Ovary (tissue), 9 donors: ENCODE results near the gene ANKRD35. TPM values are rescaled to one million over a fixed set of nuclear protein-coding genes. Genes with fewer than 3 reads are reported as not detected.
"Not testable (repeated sequence)": the region's sequence is repeated elsewhere in the genome, so short reads cannot be mapped to it uniquely, and the experiment has no call there.

Experiments
- DNase-seq, 5 donors: peaks; one replicate each; pipeline ENCODE4 v3.0.0-alpha.2; 2019 to 2020
- H3K27ac ChIP-seq, 2 donors: fragments of 200-600 bp; one replicate each; pipeline versions ENCODE4 v1.5.1 to v1.8.0; 2019 to 2022
- H3K27me3 ChIP-seq: fragments of 200-600 bp; one replicate; pipeline ENCODE4 v1.8.0; 2022
- H3K36me3 ChIP-seq: fragments of 200-600 bp; sonication (generic); one replicate; pipeline ENCODE4 v1.5.1; 2019
- H3K4me1 ChIP-seq: one replicate; pipeline ENCODE4 v1.8.1; 2013; ENCODE audit warnings: mild to moderate bottlenecking, moderate library complexity; ENCODE audit not compliant: insufficient read depth
- H3K4me3 ChIP-seq: fragments of 200-600 bp; sonication (generic); one replicate; pipeline ENCODE4 v1.5.1; 2017
- H3K9me3 ChIP-seq, 2 donors: fragments of 200-600 bp in 1 of 2; sonication (generic) in 1 of 2; one replicate each; pipeline versions ENCODE4 v1.5.1 to v1.8.1; 2013 to 2019; ENCODE audit warnings: mild to moderate bottlenecking in 1 of 2, moderate library complexity in 1 of 2
- EP300 ChIP-seq: sonication (generic); formaldehyde crosslinking; IDR thresholded peaks from one replicate; pipeline ENCODE4 v1.6.1; 2017; ENCODE audit warnings: antibody characterized with exemption
- POLR2A ChIP-seq: fragments of 450-650 bp; IDR thresholded peaks from one replicate; pipeline ENCODE4 v1.6.1; 2017; ENCODE audit warnings: antibody characterized with exemption, mild to moderate bottlenecking, moderate library complexity
- WGBS, 3 donors: extraction: QIAGEN DNeasy Blood & Tissue Kit in 1 of 3; methylation state at CpG; one replicate each; pipeline versions ENCODE4 v1.1.5 to v1.1.7; 2013 to 2017; 5-methylcytosine and 5-hydroxymethylcytosine counted together
- intact Hi-C, 4 donors: fragments of 100-400 bp; cut with DNase I; formaldehyde crosslinking; loops; one replicate each; pipeline versions ENCODE4 v1.11.0 to v1.15.1; 2022 to 2023
- microRNA-seq, 3 donors: library from miRNA; unstranded; fragments of <30 nt; microRNA quantifications; one replicate each; pipeline versions ENCODE4 to v1.2.0, GENCODE V29; 2019 to 2020
- polyA plus RNA-seq, 2 donors: library from polyadenylated mRNA; stranded (reverse); fragments of 200-250 nt in 1 of 2; fragments of 350-450 nt in 1 of 2; fragmentation: Illumina TruSeq in 1 of 2; extraction: RNeasy Lipid Tissue Mini Kit (QIAGEN cat#74804) in 1 of 2; gene quantifications; one replicate each; pipeline ENCODE4 v1.2.3, GENCODE V29; 2013 to 2014
- small RNA-seq: library from RNA; depleted of rRNA; stranded (forward); fragments of <200 nt; gene quantifications from one replicate; pipeline ENCODE3, GENCODE V24; 2016
- total RNA-seq, 7 donors: library from RNA; depleted of rRNA in 2 of 7; stranded (reverse); fragments of >200 nt in 2 of 7; fragmentation: NEBNext Ultra II Directional in 3 of 7; extraction: Animal tissue kit (Norgen Biotek cat#: 25700) in 3 of 7; gene quantifications; one replicate each; pipeline versions ENCODE4 v1.1.0 to v1.2.4, GENCODE V29; 2016 to 2023
- donor health status: DM: no; HTN: no; CAD: no; lungs with moderate emphysema.
- donor health status: DM: no; HTN: no; CAD: no.
- donor health status: Bipolar disorder and iron deficiency.
- donor health status: DM: yes; HTN: yes; CAD: no.
- donor health status: DM: no; HTN: no; CAD: no.
- donor health status: DM: yes; HTN: yes; CAD: no.

Gene ANKRD35
- total and polyA plus RNA-seq, 9 donors = 2.1 to 6.5 (median 2.8) TPM

GRCh38 chr1:145824499-145824842 is 61.2 kb downstream of the ANKRD35 start:
- no peak for DNase-seq
- WGBS, 3 donors = 0 to 1% (median 0%) methylated on average over 7 of the region's 7 CpGs
- Histone ChIP-seq H3K27ac (peak overlapping the region; percentile 81 to 87), H3K27me3 (no peaks in the 10 kb centered on the region), H3K36me3 (no peaks in the 10 kb centered on the region), H3K9me3 (no peaks in the 10 kb centered on the region), H3K4me3 (peak overlapping the region; percentile 93), H3K4me1 (peaks cover 3% of the 10 kb centered on the region)
- intact Hi-C loops = no loop called here
- no peak for TF ChIP-seq POLR2A

- Histone ChIP-seq H3K4me3 (peak within 1 kb of the TSS; percentile 93), H3K4me1 (peaks cover 3% of the 10 kb centered on the region), H3K27ac (peak within 1 kb of the TSS; percentile 81 to 87), H3K27me3 (no peaks in the 10 kb centered on the region), H3K9me3 (no peaks in the 10 kb centered on the region), H3K36me3 (no peaks in the 10 kb centered on the region)
- DNase-seq = peak; percentile 88 to 92 (median 89)
- TF ChIP-seq EP300 (no peak), POLR2A (peak; percentile 79)
- WGBS, 3 donors = 0 to 1% (median 0%) methylated on average over 52 to 89 of the region's 89 CpGs
- intact Hi-C loops = no loop called here
Measured at GRCh38 chr1:145823565-145824498, 61.8 kb downstream of the ANKRD35 start, which contains the start of the genes POLR3C and RNF115. Gene POLR3C (plus strand): TSS chr1:145824200. CDS start chr1:145825777, 1,577 bp downstream. Gene RNF115 (minus strand): TSS chr1:145824095. CDS start chr1:145823873, 222 bp downstream.

GRCh38 chr1:145822779-145823331 is 62.8 kb downstream of the ANKRD35 start:
- H3K4me3 ChIP-seq, H3K4me1 ChIP-seq, intact Hi-C loops, DNase-seq, H3K36me3 ChIP-seq, H3K27me3 ChIP-seq, H3K9me3 ChIP-seq, H3K27ac ChIP-seq: not testable (repeated sequence)
- WGBS, 3 donors = 0% methylated on average over 1 of the region's 16 CpGs; no CpG with 5 or more reads in 2 of the 3 donors

- DNase-seq, H3K4me1 ChIP-seq, intact Hi-C loops, H3K36me3 ChIP-seq, H3K27ac ChIP-seq, H3K27me3 ChIP-seq, H3K9me3 ChIP-seq, H3K4me3 ChIP-seq: not testable (repeated sequence)
- 79 to 89% (median 88%) methylated on average over 2 to 4 of the region's 6 CpGs for WGBS, 3 donors
Measured at GRCh38 chr1:145818095-145818494, 67.6 kb downstream of the ANKRD35 start.

Small RNA genes lying within 50 kb of the gene (microRNA-seq; reads per million reads assigned to microRNA genes)
- gene MIR6736 = 0 to 0.18 (median 0.16) reads per million in 3 donors

Small RNA genes lying within 50 kb of the gene (small RNA-seq; reads per million reads assigned to genes)
- gene MIR6736 = not detected

Other genes starting within 250 kb of the ANKRD35 start
- 1 to 10 TPM in 1 of 7 donors, under 1 TPM in 4, not detected in 2; 0.36 to 2.0 (median 0.83) TPM for gene PDZK1, start 178.5 kb downstream of the ANKRD35 start, total RNA-seq
- gene PDZK1, start 178.5 kb downstream of the ANKRD35 start, polyA plus RNA-seq = 10 to 100 TPM in 1 of 2 donors, under 1 TPM in 1; 0.21 to 13.4 TPM
- under 1 TPM in 3 of 7 donors, not detected in 4; 0.15 to 0.25 (median 0.20) TPM for gene CD160, start 166.4 kb downstream of the ANKRD35 start, total RNA-seq
- gene CD160, start 166.4 kb downstream of the ANKRD35 start, polyA plus RNA-seq = 1 to 10 TPM in 1 of 2 donors, under 1 TPM in 1; 0.10 to 1.9 TPM
- 10 to 100 TPM in 6 of 7 donors, 1 to 10 TPM in 1; 9.9 to 15.5 (median 12.2) TPM for gene RNF115, start 61.8 kb downstream of the ANKRD35 start, total RNA-seq
- gene RNF115, start 61.8 kb downstream of the ANKRD35 start, polyA plus RNA-seq = 10 to 100 TPM in 1 of 2 donors, 1 to 10 TPM in 1; 7.8 to 27.9 TPM
- 10 to 100 TPM; 25.8 to 32.5 (median 27.0) TPM for gene POLR3C, start 61.7 kb downstream of the ANKRD35 start, total RNA-seq
- 10 to 100 TPM; 21.1 to 41.9 TPM for gene POLR3C, start 61.7 kb downstream of the ANKRD35 start, polyA plus RNA-seq
- 1 to 10 TPM; 2.3 to 5.1 (median 2.9) TPM for gene NUDT17, start 40.2 kb downstream of the ANKRD35 start, total RNA-seq
- gene NUDT17, start 40.2 kb downstream of the ANKRD35 start, polyA plus RNA-seq = 1 to 10 TPM; 3.9 to 4.8 TPM
- 10 to 100 TPM; 22.9 to 64.1 (median 40.1) TPM for gene PIAS3, start 26.8 kb downstream of the ANKRD35 start, total RNA-seq
- 10 to 100 TPM; 30.5 to 33.8 TPM for gene PIAS3, start 26.8 kb downstream of the ANKRD35 start, polyA plus RNA-seq
- gene ITGA10, start 24.2 kb upstream of the ANKRD35 start, total RNA-seq = 1 to 10 TPM; 1.5 to 4.8 (median 2.8) TPM
- gene ITGA10, start 24.2 kb upstream of the ANKRD35 start, polyA plus RNA-seq = 1 to 10 TPM; 2.5 to 4.5 TPM
- 10 to 100 TPM; 18.2 to 30.3 (median 26.9) TPM for gene PEX11B, start 32.9 kb upstream of the ANKRD35 start, total RNA-seq
- gene PEX11B, start 32.9 kb upstream of the ANKRD35 start, polyA plus RNA-seq = 10 to 100 TPM; 22.1 to 44.4 TPM
- 100 to 1,000 TPM in 6 of 7 donors, 10 to 100 TPM in 1; 84.4 to 127 (median 113) TPM for gene RBM8A, start 41.6 kb upstream of the ANKRD35 start, total RNA-seq
- gene RBM8A, start 41.6 kb upstream of the ANKRD35 start, polyA plus RNA-seq = 100 to 1,000 TPM in 1 of 2 donors, 10 to 100 TPM in 1; 91.6 to 101 TPM
- 100 to 1,000 TPM in 1 of 7 donors, 10 to 100 TPM in 6; 37.9 to 102 (median 73.9) TPM for gene LIX1L, start 72.2 kb upstream of the ANKRD35 start, total RNA-seq
- gene LIX1L, start 72.2 kb upstream of the ANKRD35 start, polyA plus RNA-seq = 10 to 100 TPM; 28.7 to 52.6 TPM
- gene ANKRD34A, start 78.7 kb upstream of the ANKRD35 start, total RNA-seq = 1 to 10 TPM in 6 of 7 donors, under 1 TPM in 1; 0.48 to 5.2 (median 3.1) TPM
- gene ANKRD34A, start 78.7 kb upstream of the ANKRD35 start, polyA plus RNA-seq = under 1 TPM; 0.50 to 0.62 TPM
- 10 to 100 TPM; 16.7 to 27.9 (median 23.4) TPM for gene POLR3GL, start 78.8 kb upstream of the ANKRD35 start, total RNA-seq
- gene POLR3GL, start 78.8 kb upstream of the ANKRD35 start, polyA plus RNA-seq = 10 to 100 TPM; 40.6 to 51.4 TPM
- 1,000 to 10,000 TPM in 1 of 7 donors, 100 to 1,000 TPM in 6; 335 to 1,406 (median 617) TPM for gene TXNIP, start 110.7 kb upstream of the ANKRD35 start, total RNA-seq
- gene TXNIP, start 110.7 kb upstream of the ANKRD35 start, polyA plus RNA-seq = 1,000 to 10,000 TPM in 1 of 2 donors, 100 to 1,000 TPM in 1; 570 to 1,154 TPM
- not detected for gene HJV, start 135.9 kb upstream of the ANKRD35 start, total RNA-seq
- not detected for gene HJV, start 135.9 kb upstream of the ANKRD35 start, polyA plus RNA-seq